Vagina (tissue), 2 donors: ENCODE results near the gene CCDC148.
"Not testable (repeated sequence)": the region's sequence is repeated elsewhere in the genome, so short reads cannot be mapped to it uniquely, and the experiment has no call there.

Experiments used
- POLR2AphosphoS5 ChIP-seq, 2 donors: sonication (generic); formaldehyde crosslinking; IDR thresholded peaks; one replicate each; pipeline ENCODE4 v1.9.0; 2017; ENCODE audit warnings: antibody characterized with exemption in 2 of 2, mild to moderate bottlenecking in 2 of 2, low read depth in 1 of 2; ENCODE audit not compliant: insufficient read depth in 1 of 2
- TF ChIP-seq, protein P1 (sequence below), 3 experiments: fragments of 450-650 bp in 2 of 3; fragments of 200-600 bp in 1 of 3; sonication (generic) in 1 of 3; IDR thresholded peaks; one replicate each; pipeline ENCODE4 v1.5.1; 2017 to 2019; ENCODE audit warnings: antibody characterized with exemption in 3 of 3, mild to moderate bottlenecking in 2 of 3, moderate library complexity in 2 of 3

GRCh38 chr2:158439062-158439461 is 17.5 kb downstream of the CCDC148 start:
- TF ChIP-seq POLR2AphosphoS5 (IDR thresholded peaks at IDR 0.05; ENCODE audit: insufficient read depth in 1 of 2, low read depth in 1 of 2) = not testable (repeated sequence)
- TF ChIP-seq, protein P1, sequence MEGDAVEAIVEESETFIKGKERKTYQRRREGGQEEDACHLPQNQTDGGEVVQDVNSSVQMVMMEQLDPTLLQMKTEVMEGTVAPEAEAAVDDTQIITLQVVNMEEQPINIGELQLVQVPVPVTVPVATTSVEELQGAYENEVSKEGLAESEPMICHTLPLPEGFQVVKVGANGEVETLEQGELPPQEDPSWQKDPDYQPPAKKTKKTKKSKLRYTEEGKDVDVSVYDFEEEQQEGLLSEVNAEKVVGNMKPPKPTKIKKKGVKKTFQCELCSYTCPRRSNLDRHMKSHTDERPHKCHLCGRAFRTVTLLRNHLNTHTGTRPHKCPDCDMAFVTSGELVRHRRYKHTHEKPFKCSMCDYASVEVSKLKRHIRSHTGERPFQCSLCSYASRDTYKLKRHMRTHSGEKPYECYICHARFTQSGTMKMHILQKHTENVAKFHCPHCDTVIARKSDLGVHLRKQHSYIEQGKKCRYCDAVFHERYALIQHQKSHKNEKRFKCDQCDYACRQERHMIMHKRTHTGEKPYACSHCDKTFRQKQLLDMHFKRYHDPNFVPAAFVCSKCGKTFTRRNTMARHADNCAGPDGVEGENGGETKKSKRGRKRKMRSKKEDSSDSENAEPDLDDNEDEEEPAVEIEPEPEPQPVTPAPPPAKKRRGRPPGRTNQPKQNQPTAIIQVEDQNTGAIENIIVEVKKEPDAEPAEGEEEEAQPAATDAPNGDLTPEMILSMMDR (IDR thresholded peaks at IDR 0.05) = not testable (repeated sequence)
